ENCODE measurements around the gene TBC1D1. TPM values are rescaled to one million over a fixed set of nuclear protein-coding genes. Genes with fewer than 3 reads are reported as not detected.

The TBC1D1 gene
- polyA plus RNA-seq, 1 donor (not counting 4 experiments of a cell fraction or from before 2014, with no cell fraction given) = 32.5 TPM

- no peaks in the 10 kb centered on the region for H3K27me3 ChIP-seq (ENCODE audit: control insufficient read depth, extremely low read depth, insufficient read depth, low read length)
- H2AFZ ChIP-seq (ENCODE audit: control insufficient read depth, low read length) = no peak overlapping the region
- H3K9me3 ChIP-seq (ENCODE audit: control insufficient read depth, low read depth, low read length) = no peaks in the 10 kb centered on the region
- DNase-seq (ENCODE audit: low read depth, low spot score) (no peak), FAIRE-seq (no peak)
- peaks cover under 1% of the 10 kb centered on the region for H3K79me2 ChIP-seq (ENCODE audit: control insufficient read depth, insufficient read depth, low read length)
- no peak overlapping the region for H3K4me3 ChIP-seq (ENCODE audit: control insufficient read depth in 2 of 3, extremely low read depth in 1 of 3, insufficient read depth in 2 of 3, low read depth in 1 of 3, low read length in 3 of 3)
- no peak for TF ChIP-seq EZH2 (IDR thresholded peaks at IDR 0.05; ENCODE audit: low read length)
- TF ChIP-seq, protein P1, sequence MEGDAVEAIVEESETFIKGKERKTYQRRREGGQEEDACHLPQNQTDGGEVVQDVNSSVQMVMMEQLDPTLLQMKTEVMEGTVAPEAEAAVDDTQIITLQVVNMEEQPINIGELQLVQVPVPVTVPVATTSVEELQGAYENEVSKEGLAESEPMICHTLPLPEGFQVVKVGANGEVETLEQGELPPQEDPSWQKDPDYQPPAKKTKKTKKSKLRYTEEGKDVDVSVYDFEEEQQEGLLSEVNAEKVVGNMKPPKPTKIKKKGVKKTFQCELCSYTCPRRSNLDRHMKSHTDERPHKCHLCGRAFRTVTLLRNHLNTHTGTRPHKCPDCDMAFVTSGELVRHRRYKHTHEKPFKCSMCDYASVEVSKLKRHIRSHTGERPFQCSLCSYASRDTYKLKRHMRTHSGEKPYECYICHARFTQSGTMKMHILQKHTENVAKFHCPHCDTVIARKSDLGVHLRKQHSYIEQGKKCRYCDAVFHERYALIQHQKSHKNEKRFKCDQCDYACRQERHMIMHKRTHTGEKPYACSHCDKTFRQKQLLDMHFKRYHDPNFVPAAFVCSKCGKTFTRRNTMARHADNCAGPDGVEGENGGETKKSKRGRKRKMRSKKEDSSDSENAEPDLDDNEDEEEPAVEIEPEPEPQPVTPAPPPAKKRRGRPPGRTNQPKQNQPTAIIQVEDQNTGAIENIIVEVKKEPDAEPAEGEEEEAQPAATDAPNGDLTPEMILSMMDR (optimal IDR thresholded peaks at IDR 0.05 in 1 of 3, IDR thresholded peaks at IDR 0.05 in 1 of 3, conservative IDR thresholded peaks at IDR 0.05 in 1 of 3; ENCODE audit: extremely low read depth in 1 of 3, insufficient read depth in 2 of 3, low read length in 3 of 3) = no peak
- H3K4me2 ChIP-seq (ENCODE audit: control insufficient read depth, extremely low read depth, insufficient read depth, low read depth, low read length) = no peak overlapping the region
- peaks cover 5% of the 10 kb centered on the region for H3K9me1 ChIP-seq (ENCODE audit: control insufficient read depth, extremely low read depth, insufficient read depth, low read length)
- H3K9ac ChIP-seq (ENCODE audit: control insufficient read depth, extremely low read depth, insufficient read depth, low read length) = no peak overlapping the region
- no peaks in the 10 kb centered on the region for H4K20me1 ChIP-seq (ENCODE audit: control insufficient read depth, extremely low read depth, insufficient read depth, low read length)
- no peak overlapping the region for H3K27ac ChIP-seq (ENCODE audit: control insufficient read depth, insufficient read depth, low read length)
- dilution Hi-C loops (cut with MboI; ENCODE audit: extremely low pct_ligation_motif_present, low sequenced_read_pairs) = no loop called here
- no peaks in the 10 kb centered on the region for H3K4me1 ChIP-seq (ENCODE audit: control insufficient read depth, extremely low read depth, insufficient read depth, low read length)
- H3K36me3 ChIP-seq (ENCODE audit: control insufficient read depth in 2 of 2, extremely low read depth in 1 of 2, insufficient read depth in 2 of 2, low read length in 2 of 2) = peaks cover 0 to 1% of the 10 kb centered on the region in 2 experiments
Measured at GRCh38 chr4:38009949-38010348, 119.1 kb downstream of the TBC1D1 start.

DNA sequence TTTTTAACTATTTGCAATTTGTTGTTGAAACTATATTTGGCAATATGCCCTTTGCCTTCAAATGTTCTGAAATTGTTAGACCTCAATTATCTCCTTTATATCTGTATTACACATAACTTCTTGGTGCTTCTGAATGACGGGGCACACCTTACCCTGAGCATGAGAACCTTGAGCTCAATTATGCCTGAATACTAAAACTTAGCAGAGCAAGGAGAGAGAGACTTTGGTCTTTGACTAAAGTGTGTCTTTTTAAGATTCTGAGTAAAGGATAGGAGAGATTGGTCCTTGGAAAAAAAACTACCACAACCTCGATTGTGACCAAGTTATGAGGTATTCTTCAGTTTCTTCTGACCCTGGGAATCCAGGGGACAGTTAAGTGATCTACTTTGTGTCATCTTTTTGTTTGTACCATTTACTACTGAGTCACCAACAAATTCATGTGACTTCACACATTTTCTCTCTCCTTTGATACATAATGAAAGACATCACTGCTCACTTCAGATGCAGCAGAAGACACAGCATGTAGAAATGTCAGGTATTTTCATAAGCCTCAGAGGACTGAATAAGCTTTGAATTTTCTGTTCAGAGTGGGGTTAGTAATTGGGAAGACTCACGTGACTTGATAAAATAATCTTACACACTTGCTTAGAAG, 120.8 kb downstream of the TBC1D1 start:
- no peak for TF ChIP-seq EZH2 (IDR thresholded peaks at IDR 0.05; ENCODE audit: low read length)
- TF ChIP-seq, protein P1 (optimal IDR thresholded peaks at IDR 0.05 in 1 of 3, IDR thresholded peaks at IDR 0.05 in 1 of 3, conservative IDR thresholded peaks at IDR 0.05 in 1 of 3; ENCODE audit: extremely low read depth in 1 of 3, insufficient read depth in 2 of 3, low read length in 3 of 3) = no peak
- Histone ChIP-seq H3K79me2 (ENCODE audit: control insufficient read depth, insufficient read depth, low read length) (no peaks in the 10 kb centered on the region), H3K9me3 (ENCODE audit: control insufficient read depth, low read depth, low read length) (no peaks in the 10 kb centered on the region), H3K4me1 (ENCODE audit: control insufficient read depth, extremely low read depth, insufficient read depth, low read length) (no peaks in the 10 kb centered on the region), H4K20me1 (ENCODE audit: control insufficient read depth, extremely low read depth, insufficient read depth, low read length) (no peaks in the 10 kb centered on the region), H3K27ac (ENCODE audit: control insufficient read depth, insufficient read depth, low read length) (no peak overlapping the region), H3K36me3 (ENCODE audit: control insufficient read depth in 2 of 2, extremely low read depth in 1 of 2, insufficient read depth in 2 of 2, low read length in 2 of 2) (peaks cover 0 to 4% of the 10 kb centered on the region in 2 experiments), H3K27me3 (ENCODE audit: control insufficient read depth, extremely low read depth, insufficient read depth, low read length) (no peaks in the 10 kb centered on the region), H2AFZ (ENCODE audit: control insufficient read depth, low read length) (no peak overlapping the region), H3K9me1 (ENCODE audit: control insufficient read depth, extremely low read depth, insufficient read depth, low read length) (peaks cover 5% of the 10 kb centered on the region), H3K4me2 (ENCODE audit: control insufficient read depth, extremely low read depth, insufficient read depth, low read depth, low read length) (no peak overlapping the region), H3K9ac (ENCODE audit: control insufficient read depth, extremely low read depth, insufficient read depth, low read length) (no peak overlapping the region), H3K4me3 (ENCODE audit: control insufficient read depth in 2 of 3, extremely low read depth in 1 of 3, insufficient read depth in 2 of 3, low read depth in 1 of 3, low read length in 3 of 3) (no peak overlapping the region)
- FAIRE-seq (peak; percentile 49), DNase-seq (ENCODE audit: low read depth, low spot score) (no peak)
- dilution Hi-C loops (cut with MboI; ENCODE audit: extremely low pct_ligation_motif_present, low sequenced_read_pairs) = no loop called here

Measured in keratinocyte (primary cell).